ENCODE measurements around the gene ZNF670. TPM values are rescaled to one million over a fixed set of nuclear protein-coding genes. Genes with fewer than 3 reads are reported as not detected.

Gene ZNF670
- total RNA-seq, 2 donors from 2014 or later = 3.0 to 3.2 TPM

DNA sequence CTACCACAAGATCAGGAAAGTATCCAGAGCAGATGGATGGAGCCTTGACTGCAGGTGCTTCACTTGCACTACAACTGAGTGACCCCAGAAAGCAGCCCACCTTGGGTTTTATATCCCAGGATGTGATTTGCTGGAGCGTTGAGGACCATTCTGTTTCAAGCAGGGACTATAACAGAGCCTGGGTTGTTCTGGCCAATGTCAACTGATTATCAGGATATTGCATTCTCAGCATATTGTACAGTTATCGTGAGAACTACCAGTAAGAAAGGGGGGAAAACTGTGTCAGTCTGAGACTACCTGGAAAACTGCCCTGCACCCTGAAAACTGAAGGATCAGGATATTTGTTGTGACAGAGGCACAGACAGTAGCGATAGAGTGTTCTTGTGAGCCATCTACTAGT is 17.5 kb upstream of the ZNF670 start:
- H3K36me3 Mint-ChIP-seq = peaks cover 45% of the 10 kb centered on the region
- ATAC-seq = no peak
- peaks cover 0 to 2% of the 10 kb centered on the region in 2 donors for H3K27me3 Mint-ChIP-seq
- no peak for DNase-seq (ENCODE audit: low spot score)
- no peak overlapping the region for H3K27ac Mint-ChIP-seq
- H3K4me3 Mint-ChIP-seq = no peak overlapping the region
- peaks cover 20% of the 10 kb centered on the region for H3K9me3 Mint-ChIP-seq
- no peaks in the 10 kb centered on the region for H3K4me1 Mint-ChIP-seq (ENCODE audit: low read depth in 2 of 2)

- DNase-seq (ENCODE audit: low spot score) (no peak), ATAC-seq (peak; percentile 21 to 55)
- Mint-ChIP-seq H3K27ac (no peak overlapping the region), H3K27me3 (peaks cover 0 to 2% of the 10 kb centered on the region in 2 donors), H3K36me3 (no peaks in the 10 kb centered on the region), H3K9me3 (no peaks in the 10 kb centered on the region), H3K4me3 (no peak overlapping the region), H3K4me1 (ENCODE audit: low read depth in 2 of 2) (no peaks in the 10 kb centered on the region)
Measured at GRCh38 chr1:247090455-247090854, 11.8 kb upstream of the ZNF670 start.

DNA sequence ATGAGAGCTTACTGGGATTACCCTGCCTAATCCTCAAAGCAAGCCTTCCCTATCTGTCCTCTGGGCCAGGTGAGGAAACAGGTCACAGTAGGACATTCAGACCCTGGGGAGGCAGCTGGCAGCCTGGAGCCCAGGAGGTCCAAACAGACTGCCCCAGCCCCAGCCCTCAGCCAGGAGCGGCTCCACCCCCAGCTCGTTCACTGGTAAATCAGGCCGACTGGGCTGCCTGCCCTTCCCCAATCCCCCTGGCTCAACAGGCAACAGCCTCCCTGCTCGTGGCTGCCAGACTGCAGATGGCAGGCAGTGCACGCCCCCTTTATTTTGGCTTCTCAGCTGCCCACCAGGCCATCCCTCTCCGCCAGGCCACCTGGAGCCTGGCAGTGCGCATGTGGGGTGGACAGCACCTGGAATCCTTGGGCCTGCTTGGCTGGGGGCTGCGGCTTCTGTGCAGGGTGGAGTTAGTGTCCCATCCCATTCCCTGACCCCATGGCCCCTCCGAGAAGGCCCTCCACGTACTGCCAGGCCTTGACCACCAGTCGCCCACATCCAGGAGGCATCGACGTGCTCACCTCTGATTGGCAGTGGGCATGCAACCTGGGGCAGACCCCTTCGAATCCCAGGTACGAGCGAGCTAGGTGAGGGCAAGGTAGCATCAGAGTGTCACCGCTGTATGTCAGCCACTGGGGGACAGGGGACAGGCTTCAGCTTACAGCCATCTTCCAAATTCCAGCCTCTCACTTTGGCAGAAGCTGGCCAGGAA is 11.2 kb upstream of the ZNF670 start:
- DNase-seq (ENCODE audit: low spot score) (no peak), ATAC-seq (no peak)

GRCh38 chr1:247088967-247089366 is 10.4 kb upstream of the ZNF670 start:
- Mint-ChIP-seq H3K9me3 (no peaks in the 10 kb centered on the region), H3K4me1 (ENCODE audit: low read depth in 2 of 2) (no peaks in the 10 kb centered on the region), H3K36me3 (no peaks in the 10 kb centered on the region), H3K27me3 (peaks cover 0 to 2% of the 10 kb centered on the region in 2 donors), H3K27ac (no peak overlapping the region), H3K4me3 (no peak overlapping the region)
- ATAC-seq = no peak
- no peak for DNase-seq (ENCODE audit: low spot score)

More for the DNA sequence above, 11.2 kb upstream of the ZNF670 start:
- Mint-ChIP-seq H3K36me3 (no peaks in the 10 kb centered on the region), H3K27ac (no peak overlapping the region), H3K9me3 (no peaks in the 10 kb centered on the region), H3K4me1 (ENCODE audit: low read depth in 2 of 2) (no peaks in the 10 kb centered on the region), H3K4me3 (no peak overlapping the region), H3K27me3 (peaks cover 0 to 2% of the 10 kb centered on the region in 2 donors)

DNA sequence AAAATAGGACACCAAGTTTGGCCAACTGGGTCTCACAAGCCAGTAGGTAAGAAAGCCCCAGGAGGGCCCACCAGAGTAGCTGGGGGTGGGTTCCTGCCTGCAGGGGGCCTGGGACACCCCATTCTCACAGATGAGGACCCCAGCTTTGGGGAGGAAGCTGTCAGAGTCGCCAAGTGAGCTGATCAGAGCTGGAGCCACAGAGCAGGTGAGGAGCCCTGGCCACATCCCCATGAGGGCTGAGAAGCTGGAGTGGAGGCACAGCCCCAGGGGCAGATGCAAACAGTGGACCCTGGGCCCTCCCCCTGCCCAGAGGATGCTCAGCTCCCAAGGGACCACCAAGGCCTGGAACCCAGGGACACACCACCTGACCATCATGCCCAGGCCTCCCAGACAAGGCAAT is 8.6 kb upstream of the ZNF670 start:
- peaks cover 0 to 4% of the 10 kb centered on the region in 2 donors for H3K27me3 Mint-ChIP-seq

DNA sequence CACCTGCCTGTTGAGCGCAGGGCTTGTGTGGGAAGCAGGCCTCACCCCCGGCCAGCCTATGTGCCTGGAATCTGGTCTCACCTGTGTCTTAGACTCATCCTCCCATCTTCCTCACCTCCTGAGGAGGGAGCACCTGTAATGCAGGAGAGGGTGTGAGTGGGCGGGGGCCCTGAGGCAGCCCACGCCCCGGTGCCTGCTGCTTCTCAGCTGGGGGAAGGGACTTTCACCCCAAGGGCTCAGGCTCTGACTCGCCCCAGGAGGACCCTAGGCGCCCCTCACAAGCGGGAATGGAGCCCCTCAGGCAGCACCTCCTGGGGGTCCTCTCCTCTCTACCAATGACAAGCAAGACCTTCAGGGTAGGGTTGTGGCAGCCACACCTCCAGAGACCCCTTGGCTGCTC is 6.7 kb upstream of the ZNF670 start:
- no peaks in the 10 kb centered on the region for H3K36me3 Mint-ChIP-seq
- DNase-seq (ENCODE audit: low spot score) = no peak
- no peak for ATAC-seq
- no peak overlapping the region for H3K27ac Mint-ChIP-seq
- no peaks in the 10 kb centered on the region for H3K9me3 Mint-ChIP-seq
- H3K4me1 Mint-ChIP-seq (ENCODE audit: low read depth in 2 of 2) = no peaks in the 10 kb centered on the region
- H3K4me3 Mint-ChIP-seq = no peak overlapping the region
- peaks cover 0 to 6% of the 10 kb centered on the region in 2 donors for H3K27me3 Mint-ChIP-seq

More for the DNA sequence above, 8.6 kb upstream of the ZNF670 start:
- Mint-ChIP-seq H3K36me3 (no peaks in the 10 kb centered on the region), H3K27ac (no peak overlapping the region), H3K4me3 (no peak overlapping the region), H3K9me3 (no peaks in the 10 kb centered on the region), H3K4me1 (ENCODE audit: low read depth in 2 of 2) (no peaks in the 10 kb centered on the region)
- no peak for ATAC-seq
- DNase-seq (ENCODE audit: low spot score) = no peak

DNA sequence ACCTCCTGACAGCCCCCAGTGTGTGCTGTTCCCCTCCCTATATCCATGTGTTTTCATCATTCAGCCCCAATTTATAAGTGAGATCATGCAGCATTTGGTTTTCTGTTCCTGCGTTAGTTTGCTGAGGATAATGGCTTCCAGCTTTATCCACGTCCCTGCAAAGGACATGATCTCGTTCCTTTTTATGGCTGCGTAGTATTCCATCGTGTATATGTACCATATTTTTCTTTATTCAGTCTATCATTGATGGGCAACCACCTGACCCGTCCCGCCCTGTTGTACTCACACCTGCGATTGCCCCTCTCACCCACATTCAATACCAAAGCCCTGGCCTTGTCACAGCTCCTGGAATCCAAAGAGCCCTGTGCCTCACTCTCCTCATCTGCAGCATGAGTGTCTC is 6.2 kb upstream of the ZNF670 start:
- Mint-ChIP-seq H3K27me3 (peaks cover 0 to 6% of the 10 kb centered on the region in 2 donors), H3K9me3 (no peaks in the 10 kb centered on the region), H3K4me3 (no peak overlapping the region), H3K4me1 (ENCODE audit: low read depth in 2 of 2) (no peaks in the 10 kb centered on the region), H3K27ac (no peak overlapping the region), H3K36me3 (no peaks in the 10 kb centered on the region)
- ATAC-seq (no peak), DNase-seq (ENCODE audit: low spot score) (no peak)

- H3K4me1 Mint-ChIP-seq (ENCODE audit: low read depth in 2 of 2) = peaks cover 23 to 29% of the 10 kb centered on the region in 2 donors
- H3K9me3 Mint-ChIP-seq = no peaks in the 10 kb centered on the region
- H3K27me3 Mint-ChIP-seq = peaks cover 0 to 8% of the 10 kb centered on the region in 2 donors
- DNase-seq (ENCODE audit: low spot score) (no peak), ATAC-seq (no peak)
- peak overlapping the region; percentile 78 to 83 for H3K27ac Mint-ChIP-seq
- no peaks in the 10 kb centered on the region for H3K36me3 Mint-ChIP-seq
- H3K4me3 Mint-ChIP-seq = peak overlapping the region; percentile 90
Measured at GRCh38 chr1:247079141-247079874, 697 bp upstream of the ZNF670 start.

- no peak for DNase-seq (ENCODE audit: low spot score)
- Mint-ChIP-seq H3K27me3 (peaks cover 0 to 8% of the 10 kb centered on the region in 2 donors), H3K9me3 (no peaks in the 10 kb centered on the region), H3K36me3 (no peaks in the 10 kb centered on the region), H3K4me1 (ENCODE audit: low read depth in 2 of 2) (peaks cover 25 to 32% of the 10 kb centered on the region in 2 donors), H3K27ac (peak overlapping the region; percentile 78 to 83), H3K4me3 (peak overlapping the region; percentile 90)
- ATAC-seq = no peak
Measured at GRCh38 chr1:247077876-247078257, 744 bp downstream of the ZNF670 start.

GRCh38 chr1:247077213-247077612 is 1.4 kb downstream of the ZNF670 start:
- no peak for DNase-seq (ENCODE audit: low spot score)
- H3K4me1 Mint-ChIP-seq (ENCODE audit: low read depth in 2 of 2) = peaks cover 25 to 32% of the 10 kb centered on the region in 2 donors
- H3K27me3 Mint-ChIP-seq = peaks cover 0 to 6% of the 10 kb centered on the region in 2 donors
- H3K36me3 Mint-ChIP-seq = no peaks in the 10 kb centered on the region
- no peaks in the 10 kb centered on the region for H3K9me3 Mint-ChIP-seq
- peak overlapping the region in 1 of 2 donors; percentile 83 for H3K27ac Mint-ChIP-seq
- no peak for ATAC-seq
- H3K4me3 Mint-ChIP-seq = peak overlapping the region; percentile 90

GRCh38 chr1:247070645-247071044 is 8.0 kb downstream of the ZNF670 start:
- no peak for ATAC-seq
- H3K9me3 Mint-ChIP-seq = peaks cover 11% of the 10 kb centered on the region
- DNase-seq (ENCODE audit: low spot score) = no peak
- H3K4me1 Mint-ChIP-seq (ENCODE audit: low read depth in 2 of 2) = peaks cover 6 to 12% of the 10 kb centered on the region in 2 donors
- no peaks in the 10 kb centered on the region for H3K27me3 Mint-ChIP-seq
- H3K27ac Mint-ChIP-seq = no peak overlapping the region
- no peak overlapping the region for H3K4me3 Mint-ChIP-seq
- peaks cover 12% of the 10 kb centered on the region for H3K36me3 Mint-ChIP-seq

- H3K27me3 Mint-ChIP-seq = no peaks in the 10 kb centered on the region
- peaks cover 14% of the 10 kb centered on the region for H3K36me3 Mint-ChIP-seq
- H3K27ac Mint-ChIP-seq = no peak overlapping the region
- peaks cover 9% of the 10 kb centered on the region for H3K9me3 Mint-ChIP-seq
- no peak overlapping the region for H3K4me3 Mint-ChIP-seq
- DNase-seq (ENCODE audit: low spot score) (no peak), ATAC-seq (no peak)
- peaks cover 6 to 14% of the 10 kb centered on the region in 2 donors for H3K4me1 Mint-ChIP-seq (ENCODE audit: low read depth in 2 of 2)
Measured at GRCh38 chr1:247064304-247064703, 14.3 kb downstream of the ZNF670 start.

GRCh38 chr1:247060771-247061170 is 17.8 kb downstream of the ZNF670 start:
- no peak overlapping the region for H3K27ac Mint-ChIP-seq
- DNase-seq (ENCODE audit: low spot score) (no peak), ATAC-seq (no peak)
- peaks cover 17% of the 10 kb centered on the region for H3K9me3 Mint-ChIP-seq
- H3K27me3 Mint-ChIP-seq = no peaks in the 10 kb centered on the region
- H3K4me3 Mint-ChIP-seq = no peak overlapping the region
- peaks cover 6 to 16% of the 10 kb centered on the region in 2 donors for H3K4me1 Mint-ChIP-seq (ENCODE audit: low read depth in 2 of 2)
- H3K36me3 Mint-ChIP-seq = peaks cover 34% of the 10 kb centered on the region

DNA sequence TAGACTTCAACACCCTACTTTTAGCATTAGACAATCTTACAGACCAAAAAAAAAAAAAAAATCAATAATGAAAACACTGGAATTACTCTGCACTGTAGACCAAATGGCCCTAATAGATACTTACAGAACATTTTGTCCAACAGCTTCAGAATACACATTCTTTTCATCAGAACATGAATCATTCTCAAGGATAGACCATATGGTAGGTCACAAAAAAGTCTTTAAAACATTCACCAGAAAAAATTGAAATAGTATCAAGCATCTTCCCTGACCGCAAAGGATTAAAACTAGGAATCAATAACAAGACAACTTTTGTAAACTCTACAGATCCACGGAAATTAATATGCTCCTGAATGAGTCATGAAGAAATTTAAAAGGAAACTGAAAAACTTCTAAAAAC is 22.5 kb downstream of the ZNF670 start:
- DNase-seq (ENCODE audit: low spot score) = no peak
- no peak for ATAC-seq
- H3K27ac Mint-ChIP-seq = no peak overlapping the region
- peaks cover 8 to 16% of the 10 kb centered on the region in 2 donors for H3K4me1 Mint-ChIP-seq (ENCODE audit: low read depth in 2 of 2)
- peaks cover 58% of the 10 kb centered on the region for H3K36me3 Mint-ChIP-seq
- H3K4me3 Mint-ChIP-seq = no peak overlapping the region
- no peaks in the 10 kb centered on the region for H3K27me3 Mint-ChIP-seq
- H3K9me3 Mint-ChIP-seq = peaks cover 29% of the 10 kb centered on the region

All from natural killer cell treated with Interleukin-12 subunit alpha and Interleukin-12 subunit beta and Interleukin-15 and Interleukin-18, amount 100 ng/mL, for 72 hours (primary cell).